ENCODE data around the gene ACO2.
"Not testable (repeated sequence)": the region's sequence is repeated elsewhere in the genome, so short reads cannot be mapped to it uniquely, and the experiment has no call there.

ACO2 gene

GRCh38 chr22:41540365-41540764 lies 71.4 kb downstream of the ACO2 start:
- DNase-seq (ENCODE audit: low read depth in 2 of 2): no peak

- DNase-seq (ENCODE audit: low read depth in 2 of 2): no peak
Measured at GRCh38 chr22:41541484-41541883, 72.6 kb downstream of the ACO2 start.

- no peak for DNase-seq (ENCODE audit: low read depth in 2 of 2)
Measured at GRCh38 chr22:41542224-41542623, 73.3 kb downstream of the ACO2 start.

GRCh38 chr22:41543854-41544670 lies 75.1 kb downstream of the ACO2 start, which contains the start of gene POLR3H:
TSS of gene POLR3H (minus strand) at chr22:41544470. CDS start at chr22:41544101, 369 bp downstream.
- DNase-seq (ENCODE audit: low read depth in 2 of 2): peak; percentile 97 to 98

GRCh38 chr22:41544671-41545476 lies 76.0 kb downstream of the ACO2 start:
- no peak for DNase-seq (ENCODE audit: low read depth in 2 of 2)

- DNase-seq (ENCODE audit: low read depth in 2 of 2): no peak
Measured at GRCh38 chr22:41548830-41549211, 79.9 kb downstream of the ACO2 start.

GRCh38 chr22:41550952-41551491 lies 82.1 kb downstream of the ACO2 start:
- no peak for DNase-seq (ENCODE audit: low read depth in 2 of 2)

- no peak for DNase-seq (ENCODE audit: low read depth in 2 of 2)
Measured at GRCh38 chr22:41551877-41552582, 83.1 kb downstream of the ACO2 start.

- no peak for DNase-seq (ENCODE audit: low read depth in 2 of 2)
Measured at GRCh38 chr22:41555325-41555982, 86.5 kb downstream of the ACO2 start.

- no peak for DNase-seq (ENCODE audit: low read depth in 2 of 2)
Measured at GRCh38 chr22:41556561-41556960, 87.6 kb downstream of the ACO2 start.

GRCh38 chr22:41557401-41558240 lies 88.7 kb downstream of the ACO2 start:
- no peak for DNase-seq (ENCODE audit: low read depth in 2 of 2)

- DNase-seq (ENCODE audit: low read depth in 2 of 2): not testable (repeated sequence)
Measured at GRCh38 chr22:41558241-41558630, 89.3 kb downstream of the ACO2 start.

- DNase-seq (ENCODE audit: low read depth in 2 of 2): no peak
Measured at GRCh38 chr22:41560095-41560471, 91.2 kb downstream of the ACO2 start.

- no peak for DNase-seq (ENCODE audit: low read depth in 2 of 2)
Measured at GRCh38 chr22:41561335-41561734, 92.4 kb downstream of the ACO2 start.

- no peak for DNase-seq (ENCODE audit: low read depth in 2 of 2)
Measured at GRCh38 chr22:41561788-41562187, 92.9 kb downstream of the ACO2 start.

GRCh38 chr22:41562461-41562860 lies 93.5 kb downstream of the ACO2 start:
- no peak for DNase-seq (ENCODE audit: low read depth in 2 of 2)

- DNase-seq (ENCODE audit: low read depth in 2 of 2): no peak
Measured at GRCh38 chr22:41563051-41563711, 94.3 kb downstream of the ACO2 start.

- no peak for DNase-seq (ENCODE audit: low read depth in 2 of 2)
Measured at GRCh38 chr22:41564563-41564962, 95.6 kb downstream of the ACO2 start.

- DNase-seq (ENCODE audit: low read depth in 2 of 2): peak in 1 of 2 donors; percentile 15
Measured at GRCh38 chr22:41565403-41566054, 96.6 kb downstream of the ACO2 start.

GRCh38 chr22:41567512-41567768 lies 98.5 kb downstream of the ACO2 start:
- no peak for DNase-seq (ENCODE audit: low read depth in 2 of 2)

Data from stimulated activated CD8-positive, alpha-beta memory T cell treated with anti-CD3 and anti-CD28 coated beads, Interleukin-2, amount 100 ng/mL, for 48 hours (primary cell).